ENCODE data around the gene DYNC1I2.

- TF ChIP-seq POLR2A (IDR thresholded peaks at IDR 0.05; ENCODE audit: low read depth, low read length), result no peak
- no peak for TF ChIP-seq CTCF (conservative IDR thresholded peaks at IDR 0.05; ENCODE audit: low read depth, low read length)
- TF ChIP-seq SMC3 (IDR thresholded peaks at IDR 0.05; ENCODE audit: low read depth, low read length), result no peak
- no peak for TF ChIP-seq RCOR1 (IDR thresholded peaks at IDR 0.05; ENCODE audit: insufficient replicate concordance, low read length)
- no peak for TF ChIP-seq RAD21 (IDR thresholded peaks at IDR 0.05; ENCODE audit: low read length)
Observed at GRCh38 chr2:171785450-171785849, 98.2 kb downstream of the DYNC1I2 start.
